GM11168 (cell line): Measurements from ENCODE around the gene NALCN.

Experiments
- in situ Hi-C: fragments of 300-500 bp; cut with MboI; formaldehyde crosslinking; loops from one replicate; pipeline ENCODE4 v1.12.0; 2022; ENCODE audit warnings: low sequenced_read_pairs; ENCODE audit not compliant: unreplicated experiment

NALCN gene

DNA sequence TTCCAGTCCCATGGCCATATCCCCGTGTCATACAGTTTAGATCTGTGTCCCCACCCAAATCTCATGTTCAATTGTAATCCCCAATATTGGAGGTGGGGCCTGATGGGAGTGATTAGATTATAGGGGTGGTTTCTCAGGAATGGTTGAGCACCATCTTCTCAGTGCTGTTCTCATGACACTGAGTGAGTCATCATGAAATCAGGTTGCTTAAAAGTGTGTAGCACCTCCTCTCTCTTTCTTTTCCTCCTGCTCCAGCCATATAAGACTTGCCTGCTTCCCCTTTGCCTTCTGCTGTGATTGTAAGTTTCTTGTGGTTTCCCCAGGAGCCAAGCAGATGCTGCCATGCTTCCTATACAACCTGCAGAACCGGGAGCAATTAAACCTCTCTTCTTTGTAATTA lies 197.8 kb downstream of the NALCN start:
- in situ Hi-C loops, result no loop called here

DNA sequence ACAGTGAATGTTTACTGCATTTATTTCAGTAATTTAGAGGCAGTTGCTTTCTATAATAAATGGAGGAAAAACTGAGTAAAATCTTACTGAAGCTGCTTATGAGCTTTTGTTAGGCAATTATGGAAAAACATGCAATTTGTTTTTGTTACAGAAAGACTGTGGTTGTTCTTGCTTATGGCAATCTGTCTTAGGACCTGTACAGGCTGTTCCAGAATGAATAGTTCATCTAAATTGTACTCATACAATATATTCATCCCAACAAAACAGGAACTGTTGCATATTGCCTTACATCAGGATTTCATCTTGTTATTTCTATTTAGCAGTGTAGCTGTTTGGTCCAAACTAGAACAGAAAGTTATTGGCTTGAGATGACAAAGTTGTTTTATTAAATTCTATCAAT lies 199.2 kb downstream of the NALCN start:
- in situ Hi-C loops, result no loop called here

DNA sequence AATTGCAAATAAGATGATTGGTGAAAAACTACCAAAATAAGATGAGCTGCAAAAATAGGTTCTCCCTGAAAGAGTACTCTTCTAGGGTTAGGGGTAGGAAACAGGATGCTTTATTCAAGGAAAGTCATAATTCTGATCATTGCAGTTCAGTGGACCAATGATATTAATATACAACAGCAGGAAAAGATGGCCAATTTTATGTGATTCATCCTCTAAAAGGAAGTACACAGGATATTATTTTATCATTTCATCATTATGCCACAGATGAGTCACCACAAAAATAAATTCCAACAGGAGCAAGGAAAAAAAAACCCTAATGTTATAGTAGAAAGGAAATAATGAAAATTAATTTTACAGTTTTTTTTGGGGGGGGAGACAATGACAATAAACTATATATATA lies 205.0 kb downstream of the NALCN start:
- in situ Hi-C loops, result no loop called here

DNA sequence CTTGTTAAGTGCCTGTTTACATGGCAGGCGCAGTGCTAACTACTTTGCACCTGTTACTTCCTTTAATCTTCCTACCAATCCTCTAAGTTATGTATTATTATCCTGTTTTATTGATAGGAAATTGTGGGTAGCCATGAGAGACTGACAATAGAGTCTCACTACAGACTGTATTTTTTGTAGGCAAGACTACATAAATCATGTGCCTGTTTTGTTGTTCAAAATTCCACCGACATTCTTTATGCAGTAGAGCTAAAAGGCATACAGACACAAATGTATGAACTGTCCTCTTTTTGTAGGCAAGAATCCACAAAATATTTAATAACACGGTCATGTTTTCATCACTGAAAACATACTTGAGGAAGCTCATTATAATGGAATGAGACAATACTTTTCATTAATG lies 205.5 kb downstream of the NALCN start:
- in situ Hi-C loops, result no loop called here

DNA sequence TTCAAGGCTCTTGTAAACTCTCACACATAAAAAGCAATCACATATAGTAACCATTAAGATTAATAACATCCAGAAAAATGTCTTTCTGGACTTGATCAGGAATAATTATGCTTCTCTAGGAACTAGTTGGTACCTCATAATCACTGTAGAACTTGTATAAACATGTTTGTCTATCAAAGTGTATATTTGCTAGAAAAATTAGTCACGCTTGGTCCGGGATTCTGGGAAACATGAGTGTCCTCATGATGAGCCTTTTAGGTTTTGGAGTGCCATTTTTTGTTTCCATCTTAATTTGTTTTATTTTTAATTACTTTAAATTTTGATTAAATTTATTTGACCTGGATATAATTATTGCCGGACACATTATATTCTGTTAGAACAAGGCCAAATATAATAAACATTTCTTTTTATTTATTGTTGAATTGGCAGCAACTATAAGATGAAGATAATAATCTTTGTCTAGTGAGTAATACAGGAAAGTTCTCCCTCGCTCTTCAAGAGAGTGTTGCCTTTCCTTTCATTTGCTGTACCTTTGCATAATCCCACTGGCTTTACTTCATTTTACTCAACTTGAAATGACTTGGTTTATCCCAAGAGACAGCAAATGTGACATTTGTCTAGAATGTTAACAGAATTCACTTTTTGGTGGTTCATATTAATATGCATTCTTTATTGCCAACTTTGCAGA lies 207.0 kb downstream of the NALCN start:
- in situ Hi-C loops, result no loop called here

DNA sequence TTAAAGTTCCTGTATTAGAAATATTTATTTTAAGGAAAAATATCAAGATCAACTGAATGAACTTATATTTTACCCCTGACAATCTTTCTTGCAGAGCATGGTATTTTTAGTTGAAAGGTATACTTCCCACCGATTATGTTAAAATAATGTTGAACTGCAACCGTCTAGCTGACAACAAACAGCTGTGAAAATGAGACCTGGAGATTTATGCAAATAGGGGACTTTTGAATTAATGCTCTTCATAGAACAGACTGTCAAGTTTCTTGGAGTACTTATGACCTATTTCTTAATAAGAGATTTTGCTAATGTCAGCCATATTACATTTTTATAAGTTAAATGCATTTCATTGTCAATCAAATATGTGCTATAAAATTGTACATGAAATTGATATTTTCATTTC lies 210.9 kb downstream of the NALCN start:
- in situ Hi-C loops, result no loop called here

- in situ Hi-C loops, result no loop called here
Measured at GRCh38 chr13:101204270-101205020, 211.9 kb downstream of the NALCN start.

DNA sequence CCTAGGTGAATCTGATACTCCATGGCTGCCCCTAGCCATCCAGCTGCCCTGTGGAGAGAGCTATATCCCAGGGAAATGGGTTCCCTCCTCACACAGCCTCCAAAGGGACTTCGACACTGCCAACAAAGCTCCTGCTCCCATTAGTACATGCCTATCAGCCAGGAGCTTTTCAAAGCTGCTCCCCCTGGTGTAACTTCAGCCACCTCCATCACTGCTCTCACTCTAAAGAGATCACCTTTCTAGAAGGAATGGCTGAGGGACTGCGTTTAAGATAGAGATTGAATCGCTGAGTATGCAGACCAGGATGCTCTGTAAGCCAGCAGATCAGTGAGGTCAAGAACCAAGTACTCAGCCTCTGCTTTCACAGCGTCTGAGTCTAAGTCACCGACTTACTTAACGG lies 213.7 kb downstream of the NALCN start:
- in situ Hi-C loops, result no loop called here

GRCh38 chr13:101190976-101191375 lies 225.3 kb downstream of the NALCN start:
- in situ Hi-C loops, result no loop called here

DNA sequence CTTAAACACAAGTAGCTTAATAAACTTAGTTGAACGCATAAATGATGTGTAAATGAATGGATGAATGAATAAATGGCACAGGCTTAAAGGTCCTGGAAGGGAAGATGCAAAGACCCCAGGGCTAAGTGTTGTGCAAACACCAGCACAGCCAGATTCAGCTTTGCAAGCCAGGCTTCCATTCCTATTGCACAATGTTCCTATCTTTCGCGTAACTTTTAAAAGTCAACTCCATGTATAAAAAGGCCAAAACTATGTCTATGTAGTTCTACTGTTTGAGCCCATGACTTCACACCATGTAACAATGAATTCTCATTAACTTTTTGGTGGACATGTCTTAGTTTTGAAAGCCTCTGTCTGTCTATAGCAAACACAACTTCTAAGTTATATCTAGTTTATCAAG lies 226.0 kb downstream of the NALCN start:
- in situ Hi-C loops, result no loop called here

- in situ Hi-C loops, result no loop called here
Measured at GRCh38 chr13:101185606-101186005, 230.7 kb downstream of the NALCN start.

DNA sequence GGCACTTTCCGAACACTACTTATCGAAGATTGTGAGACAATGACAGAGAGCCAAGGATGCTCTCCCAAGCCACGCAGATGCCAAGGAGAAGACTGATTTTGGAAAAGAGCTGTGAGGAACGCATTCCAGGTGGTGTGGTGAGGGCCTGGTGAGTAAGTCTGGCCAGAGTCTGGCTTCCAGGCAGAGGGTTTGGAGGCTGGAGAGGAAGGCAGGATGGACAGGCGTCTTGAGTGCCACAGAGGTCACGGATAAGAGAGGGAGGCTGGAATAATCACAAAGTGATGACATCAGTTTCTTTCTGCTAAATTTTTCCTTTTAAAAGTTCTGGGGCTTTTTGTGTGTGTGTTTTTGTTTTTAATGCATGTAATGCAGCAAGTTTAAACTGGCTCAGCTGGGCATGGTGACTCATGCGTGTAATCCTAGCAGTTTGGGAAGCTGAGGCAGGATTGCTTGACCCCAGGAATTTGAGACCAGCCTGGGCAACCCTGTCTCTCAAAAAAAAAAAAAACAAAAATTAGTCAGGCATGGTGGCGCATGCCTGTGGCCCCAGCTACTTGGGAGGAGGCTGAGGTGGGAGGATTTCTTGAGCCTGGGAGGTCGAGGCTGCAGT lies 235.1 kb downstream of the NALCN start:
- in situ Hi-C loops, result no loop called here

DNA sequence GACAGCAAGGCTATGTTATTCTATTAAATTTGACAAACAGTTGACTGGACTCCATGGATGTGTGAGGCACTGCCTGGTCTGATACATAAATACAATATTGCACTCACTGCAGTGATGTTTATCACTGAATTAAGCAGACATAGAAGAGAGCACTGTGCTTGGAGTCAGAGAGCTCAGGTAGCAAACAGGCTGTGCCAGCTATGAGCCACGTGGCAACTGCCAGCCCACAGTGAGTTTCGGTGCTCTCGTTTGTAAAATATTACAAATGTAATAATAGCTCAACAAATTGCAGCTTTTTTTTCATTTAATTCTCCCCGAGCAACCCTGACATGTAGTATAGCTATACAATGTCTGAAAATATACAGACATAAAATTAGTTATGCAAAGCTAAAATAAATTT lies 237.3 kb downstream of the NALCN start:
- in situ Hi-C loops, result no loop called here

DNA sequence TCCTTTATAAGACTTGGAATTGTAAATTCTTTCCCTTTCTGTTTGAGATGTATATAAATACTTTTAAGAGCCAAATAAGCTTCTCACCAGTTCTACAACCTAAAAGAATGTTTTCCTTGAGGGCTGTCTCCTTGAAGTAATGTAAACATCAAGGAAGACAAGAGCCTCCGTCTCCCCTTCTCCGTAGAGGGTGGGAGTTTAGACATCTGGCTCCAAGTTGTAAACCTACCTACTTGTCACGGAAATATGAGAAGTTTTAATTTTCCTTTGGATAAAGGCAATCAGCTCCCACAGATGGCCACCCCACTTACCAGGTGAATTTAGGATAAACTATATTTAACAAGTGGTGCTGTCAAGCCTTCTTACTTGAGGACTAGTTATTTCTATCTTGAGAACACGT lies 237.9 kb downstream of the NALCN start:
- in situ Hi-C loops, result no loop called here

GRCh38 chr13:101170306-101170705 lies 246.0 kb downstream of the NALCN start:
- in situ Hi-C loops, result no loop called here

DNA sequence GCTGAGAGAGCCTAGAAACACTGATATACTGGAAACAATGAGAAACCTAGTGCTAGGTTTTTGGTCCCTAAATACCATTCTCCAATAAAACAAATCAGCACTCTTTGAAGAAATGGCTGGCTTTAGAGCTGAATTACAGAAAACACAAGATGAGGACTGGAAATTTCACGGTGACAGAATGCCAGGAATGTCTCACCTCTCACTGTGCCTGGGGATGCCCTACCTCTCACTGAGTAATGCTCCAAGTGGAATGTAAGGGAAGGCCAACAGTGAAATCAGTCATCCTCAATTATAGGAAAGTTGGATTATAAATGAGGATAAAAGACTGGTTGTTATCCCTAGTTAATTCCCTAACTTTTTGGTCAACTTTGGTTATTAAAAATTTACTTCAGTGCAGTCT lies 259.0 kb downstream of the NALCN start:
- in situ Hi-C loops, result no loop called here

DNA sequence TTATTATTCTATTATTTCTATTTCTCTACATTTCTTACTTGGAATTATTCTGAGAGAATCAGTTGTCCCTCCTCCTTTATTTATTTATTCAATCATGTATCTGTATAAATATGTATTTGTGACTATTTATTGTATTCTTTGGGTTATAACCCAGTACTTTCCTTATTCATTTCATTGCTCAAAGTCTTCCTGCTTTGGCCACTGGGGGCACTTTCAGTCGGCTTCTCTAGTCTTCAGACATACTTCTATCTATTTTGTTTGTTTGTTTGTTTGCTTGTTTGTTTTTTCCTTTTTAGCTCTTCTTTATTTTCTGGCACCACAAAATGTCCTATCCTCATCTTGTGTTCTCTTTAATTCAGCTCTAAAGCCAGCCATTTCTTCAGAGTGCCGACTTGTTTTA lies 260.4 kb downstream of the NALCN start:
- in situ Hi-C loops, result no loop called here

DNA sequence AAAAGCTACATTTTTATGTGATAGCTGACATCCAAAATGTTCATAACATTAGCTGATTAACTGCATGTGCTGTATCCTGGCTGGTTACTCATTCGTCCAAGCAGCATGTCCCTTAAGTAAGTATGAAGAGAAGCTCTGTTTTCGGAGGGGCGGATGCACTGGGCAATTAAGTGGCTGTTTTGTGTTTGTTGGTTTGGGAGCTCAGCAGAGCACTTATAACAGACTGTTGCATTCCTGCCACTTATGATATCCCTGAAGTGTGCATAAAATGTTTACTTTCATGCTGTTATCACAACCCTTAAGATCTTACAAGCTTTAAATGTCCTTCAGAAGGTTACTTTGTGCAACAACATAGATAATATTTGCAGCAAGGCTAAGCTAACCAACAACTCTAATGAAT lies 264.1 kb downstream of the NALCN start:
- in situ Hi-C loops, result no loop called here

- in situ Hi-C loops, result no loop called here
Measured at GRCh38 chr13:101150998-101151397, 265.3 kb downstream of the NALCN start.

- in situ Hi-C loops, result loop anchor here (25.0 kb wide), 3 partner anchors 312 to 1312 kb away; partner anchors contain the start of gene ITGBL1
Measured at GRCh38 chr13:101149735-101150384, 266.4 kb downstream of the NALCN start.
